ENCODE measurements around the gene FASTK. TPM values are rescaled to one million over a fixed set of nuclear protein-coding genes. Genes with fewer than 3 reads are reported as not detected.

Gene FASTK
- polyA plus RNA-seq, 4 donors: 45.1 to 83.4 (median 69.9) TPM

GRCh38 chr7:151118108-151119054 lies 37.8 kb upstream of the FASTK start:
- DNase-seq (ENCODE audit: low read depth in 4 of 4, low spot score in 2 of 4): no peak

- DNase-seq (ENCODE audit: low read depth in 4 of 4, low spot score in 2 of 4): no peak
These were observed 37.0 kb upstream of the FASTK start for GRCh38 chr7:151117565-151117964.

GRCh38 chr7:151116603-151117440 lies 36.2 kb upstream of the FASTK start:
- no peak for DNase-seq (ENCODE audit: low read depth in 4 of 4, low spot score in 2 of 4)

- DNase-seq (ENCODE audit: low read depth in 4 of 4, low spot score in 2 of 4): no peak
These were observed 35.3 kb upstream of the FASTK start for GRCh38 chr7:151115836-151116418.

GRCh38 chr7:151115121-151115835 lies 34.7 kb upstream of the FASTK start:
- DNase-seq (ENCODE audit: low read depth in 4 of 4, low spot score in 2 of 4): no peak

GRCh38 chr7:151114151-151115090 lies 33.8 kb upstream of the FASTK start:
- no peak for DNase-seq (ENCODE audit: low read depth in 4 of 4, low spot score in 2 of 4)

- no peak for DNase-seq (ENCODE audit: low read depth in 4 of 4, low spot score in 2 of 4)
These were observed 32.9 kb upstream of the FASTK start for GRCh38 chr7:151113344-151114150.

- no peak for DNase-seq (ENCODE audit: low read depth in 4 of 4, low spot score in 2 of 4)
These were observed 30.5 kb upstream of the FASTK start for GRCh38 chr7:151110941-151111645.

- no peak for DNase-seq (ENCODE audit: low read depth in 4 of 4, low spot score in 2 of 4)
These were observed 29.8 kb upstream of the FASTK start for GRCh38 chr7:151110236-151110940.

GRCh38 chr7:151109094-151110048 lies 28.8 kb upstream of the FASTK start:
- no peak for DNase-seq (ENCODE audit: low read depth in 4 of 4, low spot score in 2 of 4)

GRCh38 chr7:151107882-151108281 lies 27.3 kb upstream of the FASTK start:
- no peak for DNase-seq (ENCODE audit: low read depth in 4 of 4, low spot score in 2 of 4)

GRCh38 chr7:151104411-151105235 lies 24.0 kb upstream of the FASTK start:
- DNase-seq (ENCODE audit: low read depth in 4 of 4, low spot score in 2 of 4): no peak

GRCh38 chr7:151103973-151104372 lies 23.4 kb upstream of the FASTK start:
- no peak for DNase-seq (ENCODE audit: low read depth in 4 of 4, low spot score in 2 of 4)

GRCh38 chr7:151102991-151103390 lies 22.4 kb upstream of the FASTK start:
- no peak for DNase-seq (ENCODE audit: low read depth in 4 of 4, low spot score in 2 of 4)
